Aorta (tissue), 5 donors: ENCODE measurements around the gene HSPB2. TPM values are rescaled to one million over a fixed set of nuclear protein-coding genes. Genes with fewer than 3 reads are reported as not detected.

Experiments
- ATAC-seq: fragments of 200-7000 bp; cut with Tn5 transposase; one replicate; pipeline ENCODE4 v1.9.1; 2022; ENCODE audit warnings: moderate library complexity; ENCODE audit not compliant: low FRiP score
- DNase-seq, 2 donors: peaks; one replicate each; pipeline ENCODE4 v3.0.0-alpha.2; 2020
- H3K27ac ChIP-seq, 2 donors: one replicate each; pipeline ENCODE4 v1.5.1; 2013; ENCODE audit warnings: low read length in 2 of 2, mild to moderate bottlenecking in 2 of 2, moderate library complexity in 2 of 2, control low read depth in 1 of 2, inconsistent platforms in 1 of 2, low read depth in 1 of 2
- H3K27me3 ChIP-seq, 2 donors: one replicate each; pipeline ENCODE4 v1.6.1; 2013; ENCODE audit warnings: control low read depth in 1 of 2, low read length in 1 of 2, mild to moderate bottlenecking in 1 of 2, moderate library complexity in 1 of 2; ENCODE audit not compliant: insufficient read depth in 2 of 2, control insufficient read depth in 1 of 2
- H3K36me3 ChIP-seq, 2 donors: one replicate each; pipeline ENCODE4 v1.6.1; 2013; ENCODE audit warnings: control low read depth in 1 of 2, low read length in 1 of 2, mild to moderate bottlenecking in 1 of 2; ENCODE audit not compliant: insufficient read depth in 2 of 2, control insufficient read depth in 1 of 2
- H3K4me1 ChIP-seq, 2 donors: one replicate each; pipeline ENCODE4 v1.6.1; 2013; ENCODE audit warnings: low read length in 2 of 2, control low read depth in 1 of 2, mild to moderate bottlenecking in 1 of 2, moderate library complexity in 1 of 2; ENCODE audit not compliant: insufficient read depth in 2 of 2, control insufficient read depth in 1 of 2
- H3K4me3 ChIP-seq, 2 donors: one replicate each; pipeline ENCODE4 v1.5.1; 2013; ENCODE audit warnings: low read length in 2 of 2, control low read depth in 1 of 2, mild to moderate bottlenecking in 1 of 2
- H3K9me3 ChIP-seq: one replicate; pipeline ENCODE4 v1.6.1; 2013; ENCODE audit warnings: mild to moderate bottlenecking, low read length; ENCODE audit not compliant: control insufficient read depth
- WGBS, 2 donors: extraction: QIAGEN DNeasy Blood & Tissue Kit; methylation state at CpG; one replicate each; pipeline ENCODE4 v1.1.7; 2013; 5-methylcytosine and 5-hydroxymethylcytosine counted together
- intact Hi-C, 2 donors: fragments of 100-400 bp; cut with DNase I; formaldehyde crosslinking; loops; one replicate each; pipeline versions ENCODE4 v1.14.2 to v1.15.0; 2022
- polyA plus RNA-seq, 2 donors: library from polyadenylated mRNA; stranded (reverse); fragments of 200-250 nt; gene quantifications; one replicate each; pipeline ENCODE4 v1.2.3, GENCODE V29; 2013
- total RNA-seq, 2 donors: library from RNA; stranded (reverse); fragmentation: NEBNext Ultra II Directional; extraction: Animal tissue kit (Norgen Biotek cat#: 25700); gene quantifications; one replicate each; pipeline ENCODE4 v1.2.1, GENCODE V29; 2021
- donor health status: healthy with polysubstance abuse.
- donor health status: Bipolar disorder and iron deficiency.
- donor health status: DM: no; HTN: no; CAD: no.
- donor health status: DM: no; HTN: no; CAD: no.
- donor health status: DM: yes; HTN: yes; CAD: no.

Gene HSPB2
- total and polyA plus RNA-seq, 4 donors, result 13.8 to 60.2 (median 21.5) TPM

DNA sequence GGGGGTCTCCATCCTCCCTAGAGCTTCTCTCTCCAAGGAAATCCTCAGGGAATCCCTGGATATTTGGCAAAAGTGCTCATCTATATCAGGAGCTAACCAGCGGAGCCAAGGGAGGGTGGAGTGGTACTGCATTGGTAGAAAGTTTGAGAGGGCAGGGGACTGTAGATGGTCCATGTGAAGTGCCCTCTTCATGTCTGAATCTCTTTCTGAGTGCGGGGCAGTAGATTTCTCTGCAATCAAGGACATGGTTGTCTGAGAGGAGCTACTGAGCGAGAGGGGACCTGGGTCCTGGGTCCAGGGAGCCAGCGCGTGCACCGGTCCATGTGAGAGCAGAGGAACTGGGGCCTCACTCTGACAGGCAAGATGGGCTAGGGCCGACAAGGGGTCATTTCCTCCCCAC lies 25.3 kb downstream of the HSPB2 start:
- intact Hi-C loops, result loop anchor here (2.0 to 5.0 kb wide), 2 partner anchors 39 kb away; no protein-coding TSS in a partner anchor
- ATAC-seq (peak; percentile 46), DNase-seq (no peak)
- peaks cover 0 to 2% of the 10 kb centered on the region in 2 donors for H3K4me1 ChIP-seq
- H3K27me3 ChIP-seq, result no peaks in the 10 kb centered on the region
- H3K9me3 ChIP-seq, result no peaks in the 10 kb centered on the region
- H3K36me3 ChIP-seq, result no peaks in the 10 kb centered on the region
- peak overlapping the region in 1 of 2 donors; percentile 57 for H3K4me3 ChIP-seq
- H3K27ac ChIP-seq, result peak overlapping the region; percentile 50 to 62
- 64 to 72% methylated on average over 7 of the region's 7 CpGs for WGBS, 2 donors

GRCh38 chr11:111938687-111939160 lies 26.2 kb downstream of the HSPB2 start:
- peak; percentile 36 for ATAC-seq
- 14 to 20% methylated on average over 7 of the region's 7 CpGs for WGBS, 2 donors
- no peak for DNase-seq
- intact Hi-C loops, result loop anchor here in 1 of 2 donors (5.0 kb wide), 1 partner anchor 39 kb away; no protein-coding TSS in a partner anchor
- H3K36me3 ChIP-seq, result no peaks in the 10 kb centered on the region
- H3K4me3 ChIP-seq, result no peak overlapping the region
- H3K27ac ChIP-seq, result peak overlapping the region; percentile 44 to 67
- H3K27me3 ChIP-seq, result no peaks in the 10 kb centered on the region
- no peaks in the 10 kb centered on the region for H3K9me3 ChIP-seq
- H3K4me1 ChIP-seq, result peaks cover 0 to 2% of the 10 kb centered on the region in 2 donors

DNA sequence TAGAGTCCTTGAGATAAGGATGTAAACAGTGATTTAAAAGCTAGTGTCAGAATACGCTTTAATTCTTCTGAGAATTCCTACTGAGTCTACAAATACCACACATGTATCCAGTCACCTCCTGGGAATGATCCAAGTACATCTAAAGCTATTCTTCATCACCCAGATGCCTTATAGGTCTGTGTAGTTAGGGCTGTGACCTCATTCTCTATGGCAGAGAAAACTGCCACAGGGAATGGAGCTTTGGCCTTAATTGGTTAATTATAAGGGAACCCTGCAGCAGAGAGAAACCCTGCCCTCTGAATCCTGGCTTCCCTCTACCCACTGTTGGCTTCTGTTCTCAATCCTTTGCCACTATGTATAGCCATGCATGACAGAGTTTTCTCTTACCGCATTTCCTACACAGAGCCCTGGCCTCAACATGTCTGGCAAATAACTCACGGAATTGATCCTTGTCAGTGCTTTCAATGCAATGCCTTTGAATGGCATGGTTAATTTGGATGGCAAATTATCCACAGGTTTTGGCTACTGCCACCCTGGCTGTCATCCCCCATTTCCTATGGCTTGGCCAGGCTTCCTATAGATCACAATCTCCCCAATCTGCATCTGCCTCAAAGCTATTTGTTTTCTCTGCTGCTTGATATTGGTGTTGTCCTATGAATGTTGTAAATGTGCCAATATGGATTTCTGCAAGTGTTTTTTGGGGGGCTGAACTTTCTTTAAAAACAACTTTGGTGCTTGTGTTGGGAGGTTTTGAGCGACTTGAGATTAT lies 27.5 kb downstream of the HSPB2 start:
- no peak overlapping the region for H3K27ac ChIP-seq
- H3K4me1 ChIP-seq, result peaks cover 0 to 9% of the 10 kb centered on the region in 2 donors

DNA sequence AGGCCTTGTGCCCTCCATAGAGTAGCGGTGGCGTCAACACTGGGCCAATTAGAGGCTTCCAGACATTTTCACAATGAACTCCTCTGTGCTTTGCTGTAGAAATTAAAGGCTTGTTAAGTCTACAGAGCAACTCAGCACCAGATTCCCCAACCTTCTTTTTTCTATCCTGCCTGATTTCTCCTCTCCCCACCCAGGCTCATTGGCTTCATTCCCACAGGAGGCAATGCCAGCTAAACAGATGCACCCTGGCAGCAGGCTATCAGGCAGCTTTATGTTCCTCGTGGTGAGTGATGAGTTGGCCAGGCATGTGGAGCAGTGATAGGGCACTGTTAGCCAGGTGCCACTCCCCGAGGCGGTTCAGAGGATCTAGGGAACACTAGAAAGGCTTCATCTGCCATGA lies 29.4 kb downstream of the HSPB2 start:
- H3K9me3 ChIP-seq, result no peaks in the 10 kb centered on the region
- peaks cover 0 to 9% of the 10 kb centered on the region in 2 donors for H3K4me1 ChIP-seq
- H3K4me3 ChIP-seq, result no peak overlapping the region
- DNase-seq (no peak), ATAC-seq (no peak)
- H3K27ac ChIP-seq, result no peak overlapping the region
- 79 to 81% methylated on average over 5 of the region's 5 CpGs for WGBS, 2 donors
- intact Hi-C loops, result no loop called here
- no peaks in the 10 kb centered on the region for H3K27me3 ChIP-seq
- no peaks in the 10 kb centered on the region for H3K36me3 ChIP-seq

More for the DNA sequence above, 27.5 kb downstream of the HSPB2 start:
- ATAC-seq (no peak), DNase-seq (no peak)
- intact Hi-C loops, result loop anchor here in 1 of 2 donors (5.0 kb wide), 1 partner anchor 37 kb away; no protein-coding TSS in a partner anchor
- Histone ChIP-seq H3K27me3 (no peaks in the 10 kb centered on the region), H3K36me3 (no peaks in the 10 kb centered on the region), H3K9me3 (no peaks in the 10 kb centered on the region), H3K4me3 (no peak overlapping the region)
- 84 to 85% methylated on average over 4 of the region's 4 CpGs for WGBS, 2 donors

DNA sequence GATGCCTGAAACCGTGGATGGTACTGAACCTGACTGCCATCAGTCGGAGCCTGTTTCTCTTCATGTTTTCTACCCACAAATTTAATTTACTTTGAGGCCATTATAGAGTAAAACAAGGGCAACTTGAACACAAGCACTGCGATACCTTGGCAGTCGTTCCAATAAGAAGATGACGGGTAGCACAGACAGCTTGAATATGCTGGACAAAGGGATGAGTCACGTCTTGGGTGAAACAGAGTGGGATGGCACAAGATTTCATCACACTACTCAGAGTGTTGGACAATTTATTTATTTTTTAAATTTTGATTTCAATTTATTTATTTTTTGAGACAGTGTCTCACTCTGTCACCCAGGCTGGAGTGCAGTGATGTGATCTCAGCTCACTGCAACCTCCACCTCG lies 30.3 kb downstream of the HSPB2 start:
- intact Hi-C loops, result no loop called here

DNA sequence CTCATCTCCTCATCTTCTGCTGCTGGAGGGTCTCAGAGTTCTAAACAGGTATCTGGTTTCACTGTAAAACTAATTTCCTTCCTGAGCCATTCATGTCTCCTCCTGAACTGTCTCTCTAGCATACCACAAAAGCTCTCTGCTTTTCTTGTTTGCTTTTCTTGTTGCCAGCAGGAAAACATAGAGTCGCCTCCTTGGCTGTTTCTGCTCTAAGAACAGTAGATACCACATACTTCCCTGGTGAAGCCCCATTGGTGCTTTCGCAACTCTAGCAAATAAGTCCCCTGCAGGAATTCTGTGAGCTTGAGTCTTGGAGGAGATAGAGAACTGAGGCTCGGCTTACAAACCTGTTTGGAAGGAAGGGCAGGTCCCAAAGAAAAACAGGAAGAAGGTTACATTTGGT lies 31.6 kb downstream of the HSPB2 start:
- intact Hi-C loops, result no loop called here
- no peaks in the 10 kb centered on the region for H3K27me3 ChIP-seq
- no peaks in the 10 kb centered on the region for H3K9me3 ChIP-seq
- peaks cover 0 to 9% of the 10 kb centered on the region in 2 donors for H3K4me1 ChIP-seq
- no peak overlapping the region for H3K4me3 ChIP-seq
- peak overlapping the region; percentile 90 to 98 for H3K27ac ChIP-seq
- H3K36me3 ChIP-seq, result no peaks in the 10 kb centered on the region
- no peak for DNase-seq
- no peak for ATAC-seq
- 3 to 5% methylated on average over 3 of the region's 3 CpGs for WGBS, 2 donors

More for the DNA sequence above, 30.3 kb downstream of the HSPB2 start:
- DNase-seq (no peak), ATAC-seq (no peak)
- H3K9me3 ChIP-seq, result no peaks in the 10 kb centered on the region
- no peaks in the 10 kb centered on the region for H3K27me3 ChIP-seq
- 95 to 96% methylated on average over 7 of the region's 7 CpGs for WGBS, 2 donors
- peak overlapping the region in 1 of 2 donors; percentile 30 for H3K27ac ChIP-seq
- no peak overlapping the region for H3K4me3 ChIP-seq
- H3K36me3 ChIP-seq, result no peaks in the 10 kb centered on the region
- H3K4me1 ChIP-seq, result peaks cover 0 to 9% of the 10 kb centered on the region in 2 donors

DNA sequence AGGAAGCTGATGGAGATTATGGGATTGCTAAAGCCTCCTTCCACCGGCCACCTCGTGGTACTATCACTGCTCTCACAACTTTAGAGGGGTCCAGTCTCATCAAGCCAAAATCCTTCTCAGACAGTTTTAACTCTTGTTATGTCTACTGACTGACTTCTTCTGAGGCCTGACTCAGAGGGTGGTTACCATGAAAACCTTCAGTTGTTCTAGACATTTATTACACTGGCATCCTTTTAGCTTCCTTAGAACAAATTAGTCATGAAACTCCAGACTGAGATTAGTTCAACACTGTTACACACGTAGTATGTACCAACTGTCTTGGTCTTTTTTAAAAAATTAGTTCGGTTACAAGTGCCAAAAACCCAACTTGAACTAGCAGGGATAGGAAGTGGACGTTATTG lies 32.1 kb downstream of the HSPB2 start:
- peak; percentile 71 for ATAC-seq
- peak overlapping the region; percentile 91 to 98 for H3K27ac ChIP-seq
- intact Hi-C loops, result no loop called here

DNA sequence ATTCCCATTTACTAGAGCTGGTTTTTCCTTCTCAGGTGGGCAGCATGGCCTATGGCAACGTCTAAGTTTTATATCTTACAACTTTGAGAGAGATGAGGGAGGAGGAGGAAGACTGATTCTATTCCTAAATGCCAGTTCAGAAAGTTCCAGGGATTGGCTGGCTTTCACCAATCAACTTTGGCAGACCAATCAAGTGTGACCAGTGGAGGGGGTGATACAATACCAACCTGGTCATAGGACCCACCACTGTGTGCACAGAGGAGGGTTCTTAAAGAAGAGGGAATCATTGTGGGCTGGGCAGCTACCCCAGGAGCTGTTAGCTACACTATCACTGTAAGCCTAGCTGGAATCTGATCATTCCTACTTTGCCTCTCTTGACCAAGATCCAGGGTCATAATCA lies 32.7 kb downstream of the HSPB2 start:
- Histone ChIP-seq H3K27ac (peak overlapping the region; percentile 77 to 91), H3K27me3 (no peaks in the 10 kb centered on the region), H3K4me3 (no peak overlapping the region), H3K36me3 (no peaks in the 10 kb centered on the region), H3K4me1 (peaks cover 0 to 9% of the 10 kb centered on the region in 2 donors), H3K9me3 (no peaks in the 10 kb centered on the region)
- intact Hi-C loops, result no loop called here
- DNase-seq (no peak), ATAC-seq (peak; percentile 17)
- WGBS, 2 donors, result 16 to 29% methylated on average over 1 of the region's 1 CpG

More for the DNA sequence above, 32.1 kb downstream of the HSPB2 start:
- Histone ChIP-seq H3K9me3 (no peaks in the 10 kb centered on the region), H3K4me3 (no peak overlapping the region), H3K4me1 (peaks cover 0 to 9% of the 10 kb centered on the region in 2 donors), H3K27me3 (no peaks in the 10 kb centered on the region), H3K36me3 (no peaks in the 10 kb centered on the region)
- 4 to 8% methylated on average over 5 of the region's 5 CpGs for WGBS, 2 donors
- DNase-seq, result no peak

DNA sequence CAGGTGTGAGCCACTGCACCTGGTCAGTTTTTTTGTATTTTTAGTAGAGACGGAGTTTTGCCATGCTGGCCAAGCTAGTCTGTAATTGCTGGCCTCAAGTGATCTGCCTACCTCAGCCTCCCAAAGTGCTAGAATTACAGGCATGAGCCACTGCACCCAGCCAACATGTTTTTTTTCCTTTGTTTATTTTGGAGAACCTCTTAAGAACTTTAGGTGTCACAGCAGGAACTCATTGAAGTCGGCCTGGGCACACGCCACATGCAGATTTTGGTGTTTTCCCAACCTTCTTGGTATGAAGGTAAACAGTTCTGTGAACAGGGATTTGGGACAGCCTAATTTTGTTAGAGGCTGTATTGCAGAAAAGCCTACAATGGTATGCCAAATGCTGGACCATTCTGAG lies 34.0 kb downstream of the HSPB2 start:
- no peak for ATAC-seq

More for the DNA sequence above, 34.0 kb downstream of the HSPB2 start:
- Histone ChIP-seq H3K4me3 (no peak overlapping the region), H3K27ac (peak overlapping the region in 1 of 2 donors; percentile 71), H3K9me3 (no peaks in the 10 kb centered on the region), H3K36me3 (no peaks in the 10 kb centered on the region), H3K27me3 (no peaks in the 10 kb centered on the region), H3K4me1 (peaks cover 0 to 9% of the 10 kb centered on the region in 2 donors)
- peak in 1 of 2 donors; percentile 46 for DNase-seq
- WGBS, 2 donors, result 2 to 13% methylated on average over 3 of the region's 3 CpGs
- intact Hi-C loops, result no loop called here
